HG03280 (cell line): ENCODE results near the gene POLE.

ENCODE experiments used
- ATAC-seq: cut with Tn5 transposase; IDR thresholded peaks from one replicate; pipeline ENCODE4 v1.9.1; 2021; ENCODE audit warnings: mild to moderate bottlenecking, moderate library complexity; ENCODE audit not compliant: unreplicated experiment

Gene POLE

DNA sequence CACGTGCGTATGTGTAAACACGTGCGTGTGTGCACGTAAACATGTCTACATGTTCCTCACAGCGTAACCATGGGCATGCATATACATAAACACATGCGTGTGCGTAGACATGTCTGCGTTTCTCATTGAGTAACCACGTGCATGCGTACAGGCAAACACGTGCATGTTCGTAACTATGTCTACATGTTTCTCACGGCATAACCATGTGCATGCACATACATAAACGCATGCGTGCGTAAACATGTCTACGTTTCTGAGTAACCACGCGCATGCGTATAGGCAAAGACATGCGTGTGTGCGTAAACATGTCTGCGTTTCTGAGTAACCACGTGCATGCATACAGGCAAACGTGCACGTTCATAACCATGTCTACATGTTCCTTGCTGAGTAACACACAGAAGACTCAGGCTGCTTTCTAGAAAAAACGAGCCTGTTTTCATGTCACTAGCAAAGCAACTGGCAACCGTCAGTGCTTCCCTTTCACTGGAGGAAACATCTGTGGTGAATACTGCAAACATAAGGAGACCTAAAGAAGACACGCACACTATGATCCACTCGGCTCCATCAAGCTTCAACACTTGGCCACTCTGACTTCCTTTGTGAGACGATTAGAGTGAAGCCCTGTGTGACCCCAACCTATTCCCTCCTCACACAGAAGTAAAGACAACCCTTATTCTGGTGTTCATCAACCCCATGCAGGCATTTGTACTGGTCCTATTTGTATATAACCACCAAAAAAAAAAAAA, 28.8 kb downstream of the POLE start:
- ATAC-seq, result no peak

DNA sequence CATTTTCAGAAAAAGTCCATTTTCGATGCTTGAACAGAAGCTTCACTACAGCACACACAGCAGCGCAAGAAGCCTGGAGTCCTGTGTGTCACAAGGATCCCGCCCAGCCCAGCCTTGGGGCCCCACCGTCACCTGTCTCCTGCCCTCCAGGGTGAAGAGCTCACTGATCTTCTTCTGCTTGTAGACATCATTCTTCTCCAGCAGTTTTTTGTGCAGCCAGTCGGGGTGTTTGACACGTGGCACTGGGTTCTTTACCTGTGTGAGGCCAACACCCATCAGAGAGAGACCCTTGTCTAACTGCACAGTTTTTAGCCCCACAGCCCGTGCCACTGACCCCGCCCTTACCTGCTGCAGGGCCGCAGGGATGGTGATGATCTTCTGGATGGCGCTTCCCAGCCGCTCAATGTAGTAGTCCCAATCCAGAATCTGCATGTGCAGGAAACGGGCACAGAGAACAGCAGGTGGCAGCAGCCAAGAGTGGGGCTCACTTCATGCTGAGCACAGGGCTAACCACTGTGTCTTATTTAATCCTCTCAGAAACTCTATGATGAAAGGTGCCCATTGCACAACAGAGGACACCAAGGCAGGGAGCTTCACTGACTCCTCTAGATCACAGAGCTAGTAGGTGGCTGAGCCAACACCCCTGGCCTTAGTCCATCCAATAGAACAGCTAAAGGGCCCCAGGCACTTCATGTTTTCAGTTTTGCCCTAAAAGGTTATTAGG, 30.0 kb downstream of the POLE start:
- no peak for ATAC-seq

GRCh38 chr12:132653567-132654290, 33.4 kb downstream of the POLE start:
- no peak for ATAC-seq

DNA sequence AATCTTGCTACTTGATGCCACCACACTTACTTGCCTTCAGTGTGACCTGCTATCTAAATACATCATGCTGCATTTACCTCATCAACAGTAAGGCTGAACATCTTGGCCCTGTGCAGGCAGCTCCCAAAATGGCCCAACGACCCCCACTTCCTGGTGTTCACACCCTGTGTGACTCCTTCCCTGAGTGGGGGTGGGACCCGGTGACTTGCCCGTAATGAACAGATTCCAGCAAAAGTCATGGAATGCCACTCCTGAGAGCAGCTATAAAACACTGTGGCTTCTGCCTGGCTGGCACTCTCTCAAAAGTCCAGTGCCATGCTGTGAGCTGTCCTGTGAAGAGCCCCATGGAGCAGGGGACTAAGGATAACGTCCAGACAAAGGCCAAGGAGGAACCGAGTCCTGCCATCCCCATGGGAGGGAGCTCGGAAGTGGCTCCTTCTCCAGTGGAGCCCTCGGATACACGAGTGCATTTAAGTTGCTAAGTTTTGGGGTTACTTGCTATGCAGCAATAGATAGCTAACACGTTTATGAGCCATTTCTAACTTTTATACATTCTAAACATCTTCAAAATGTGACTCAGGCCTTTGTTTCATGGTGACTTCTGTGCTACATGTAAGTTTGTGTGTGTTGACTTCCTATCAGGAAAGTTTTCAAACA, 35.6 kb downstream of the POLE start:
- no peak for ATAC-seq

- no peak for ATAC-seq
Measured at GRCh38 chr12:132649226-132649945, 37.8 kb downstream of the POLE start.

DNA sequence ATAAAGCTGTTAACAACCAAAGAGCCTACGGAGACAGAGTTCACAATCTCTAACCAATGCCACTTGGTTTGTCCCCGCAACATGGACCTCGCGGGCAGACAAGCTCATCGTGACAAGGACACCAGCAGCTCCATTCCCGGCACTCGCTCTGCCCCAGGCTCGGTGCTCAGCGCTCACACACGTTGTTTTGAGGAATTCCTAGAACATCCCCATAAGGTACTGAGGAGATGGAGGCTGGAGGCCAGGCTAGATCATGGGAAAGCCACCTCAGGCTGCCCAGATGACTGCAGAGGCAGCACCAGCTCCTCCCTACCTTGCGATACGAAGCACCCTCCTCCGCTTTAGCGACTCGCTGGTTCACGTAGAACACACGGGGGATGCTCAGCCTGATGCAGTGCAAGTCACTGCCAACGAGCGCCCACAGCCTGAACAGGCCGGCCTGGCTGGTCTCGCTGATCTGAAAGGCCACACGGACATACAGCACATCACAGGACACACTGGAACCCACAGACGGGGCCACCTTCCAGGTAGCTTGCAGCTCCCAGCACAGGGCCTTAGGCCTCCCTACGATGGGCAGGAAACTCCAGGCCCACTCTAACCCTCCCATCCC, 38.4 kb downstream of the POLE start:
- no peak for ATAC-seq

DNA sequence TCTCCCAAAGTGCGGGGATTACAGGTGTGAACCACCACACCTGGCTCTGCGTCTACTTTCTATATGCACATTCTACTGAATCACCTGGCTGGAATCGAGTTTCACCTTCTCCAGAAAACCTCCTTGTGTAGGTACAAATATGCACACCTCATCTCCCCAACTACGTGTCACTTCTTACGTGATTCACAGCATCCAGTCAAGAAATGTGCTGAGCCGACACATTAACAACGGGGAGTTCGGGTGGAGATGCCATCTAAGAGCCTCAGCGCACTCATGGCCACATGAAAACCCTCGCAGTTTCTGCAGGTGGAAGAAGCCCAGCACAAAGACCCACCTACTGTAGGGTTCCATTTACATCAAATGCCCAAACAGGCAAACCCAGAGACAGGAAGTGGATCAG, 39.3 kb downstream of the POLE start:
- no peak for ATAC-seq

- ATAC-seq, result no peak
Measured at GRCh38 chr12:132646850-132647249, 40.3 kb downstream of the POLE start.

DNA sequence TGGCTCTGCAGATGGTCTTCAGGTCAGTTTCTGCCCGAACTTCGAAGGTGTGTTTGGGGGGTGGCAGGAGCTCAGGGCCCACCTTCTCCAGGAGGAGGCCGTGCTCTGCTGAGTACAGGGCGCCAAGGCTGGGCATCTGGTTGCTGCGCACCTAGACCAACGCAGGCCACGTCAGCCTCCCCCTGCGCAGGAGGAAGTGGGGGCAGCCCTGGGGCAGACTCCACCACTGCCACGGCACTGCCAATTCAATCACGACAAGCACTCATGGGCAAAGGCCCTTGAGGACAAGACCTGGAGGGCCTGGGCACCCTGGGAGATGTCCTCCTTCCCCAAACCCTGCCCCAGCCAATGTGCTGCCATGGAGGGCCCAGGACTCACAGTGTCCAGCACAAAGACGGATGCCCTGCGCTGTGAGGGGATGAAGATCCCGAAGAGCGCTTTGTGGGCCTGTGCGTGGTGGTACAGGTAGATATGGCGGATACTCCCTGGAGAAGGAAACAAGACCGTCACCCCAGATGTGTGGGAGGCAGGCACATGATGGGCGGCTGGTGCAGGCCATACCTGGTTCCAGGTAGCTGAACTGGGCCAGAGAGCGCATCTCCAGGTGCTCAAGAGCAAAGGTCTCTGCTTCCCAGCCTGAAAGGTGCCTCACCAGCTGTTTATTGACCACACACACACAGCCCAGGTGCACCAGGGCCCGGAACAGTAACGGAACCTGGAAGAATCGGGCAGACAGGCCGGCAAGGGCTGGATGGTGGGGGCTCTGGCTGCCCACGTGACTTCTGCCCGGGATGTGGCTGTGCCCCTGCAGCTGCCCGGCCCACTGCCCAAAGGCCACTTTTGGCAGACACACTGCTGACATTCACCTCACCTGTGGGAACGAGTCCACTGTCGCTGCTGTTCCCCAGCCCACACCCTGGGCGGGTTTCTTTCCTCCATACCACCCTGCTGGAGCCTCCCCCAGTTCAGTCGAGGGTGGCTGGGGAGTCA, 44.0 kb downstream of the POLE start:
- no peak for ATAC-seq

- no peak for ATAC-seq
Measured at GRCh38 chr12:132641811-132642650, 45.1 kb downstream of the POLE start.

GRCh38 chr12:132640936-132641335, 46.2 kb downstream of the POLE start:
- no peak for ATAC-seq

- no peak for ATAC-seq
Measured at GRCh38 chr12:132639956-132640520, 47.1 kb downstream of the POLE start.

DNA sequence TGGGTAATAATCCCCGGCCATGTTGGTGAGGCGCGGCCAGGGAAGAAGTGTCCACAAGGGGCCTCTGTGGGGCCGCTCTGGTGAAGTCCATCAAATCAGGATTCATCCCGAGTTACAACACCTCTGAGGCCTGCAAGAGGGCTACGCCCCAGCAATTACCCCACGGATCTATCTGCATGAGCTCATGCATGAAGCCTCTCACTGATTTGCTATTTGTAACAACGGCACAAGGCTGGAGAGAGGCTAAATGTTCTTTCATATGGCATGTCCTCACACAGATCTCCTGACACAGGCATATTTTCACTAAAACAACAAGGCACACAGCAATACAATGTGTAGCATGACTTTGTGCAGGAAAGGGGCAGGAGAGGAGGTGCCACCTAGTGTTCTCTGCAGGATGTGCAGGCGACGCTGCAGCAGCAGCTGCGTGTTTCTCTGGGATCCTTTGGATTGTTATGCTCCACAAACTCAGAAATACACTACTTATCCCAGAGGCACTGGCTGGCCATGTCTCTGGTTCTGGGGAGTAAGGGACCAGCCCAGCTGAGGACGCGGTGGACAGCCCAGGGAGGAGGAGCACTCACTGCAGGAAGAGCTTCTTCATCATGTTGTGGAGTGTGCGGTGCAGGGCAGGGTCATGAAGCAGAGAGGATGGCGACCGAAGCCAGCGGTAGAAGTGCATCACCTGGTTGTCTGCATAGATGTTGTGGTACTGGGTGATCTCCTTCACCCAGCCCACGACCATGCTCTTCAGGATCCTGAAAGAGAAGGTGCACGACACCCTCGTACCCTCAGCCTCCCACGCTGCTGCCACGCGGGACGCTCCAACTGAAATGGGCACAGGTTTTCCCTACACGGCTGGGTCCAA, 48.4 kb downstream of the POLE start:
- no peak for ATAC-seq

DNA sequence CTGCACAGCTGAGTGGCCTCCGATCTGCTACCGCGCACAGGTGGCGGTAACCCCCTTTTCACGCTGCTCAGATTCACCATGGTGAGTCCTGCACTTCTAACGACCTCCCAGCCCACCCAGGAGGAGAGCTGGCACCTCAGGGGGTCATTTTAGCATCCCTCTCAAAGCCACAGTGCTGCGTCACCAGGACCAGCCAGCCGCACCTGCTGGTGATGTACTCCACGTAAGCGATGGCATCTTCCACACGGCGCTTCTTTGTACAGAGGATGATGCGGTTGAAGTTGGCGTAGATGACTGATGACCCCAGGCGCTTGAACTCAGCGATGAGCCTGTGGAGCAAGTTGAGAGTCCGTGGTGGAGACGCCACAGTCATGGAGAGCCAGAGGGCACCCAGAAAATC, 49.3 kb downstream of the POLE start:
- ATAC-seq, result no peak

- no peak for ATAC-seq
Measured at GRCh38 chr12:132635076-132635955, 51.8 kb downstream of the POLE start.

GRCh38 chr12:132634411-132634990, 52.6 kb downstream of the POLE start:
- ATAC-seq, result no peak
